NT2/D1 (cell line): ENCODE results near the gene CDH4.

Experiments
- DNase-seq: peaks from one replicate; pipeline ENCODE4 v3.0.0-alpha.2; 2011; ENCODE audit warnings: low read depth, low spot score
- H3K27me3 ChIP-seq: 2 replicates; pipeline ENCODE4 v1.6.0; 2011; ENCODE audit warnings: mild to moderate bottlenecking; ENCODE audit not compliant: insufficient read length, insufficient read depth
- H3K36me3 ChIP-seq: 2 replicates; pipeline ENCODE4 v1.6.1; 2011; ENCODE audit warnings: mild to moderate bottlenecking, low read length, mixed read lengths; ENCODE audit not compliant: insufficient read depth, insufficient read length
- H3K4me1 ChIP-seq: 2 replicates; pipeline ENCODE4 v1.5.1; 2011; ENCODE audit not compliant: insufficient read depth, insufficient read length
- H3K4me3 ChIP-seq: 2 replicates; pipeline ENCODE4 v1.5.1; 2011; ENCODE audit warnings: low read depth; ENCODE audit not compliant: insufficient read length
- H3K9ac ChIP-seq: 2 replicates; pipeline ENCODE4 v1.6.0; 2011; ENCODE audit warnings: low read depth; ENCODE audit not compliant: insufficient read length
- H3K9me3 ChIP-seq: 2 replicates; pipeline ENCODE4 v1.5.1; 2011; ENCODE audit warnings: mild to moderate bottlenecking, low read length; ENCODE audit not compliant: insufficient read depth
- SUZ12 ChIP-seq: IDR thresholded peaks from 2 replicates; pipeline ENCODE4 v1.6.1; 2011; ENCODE audit not compliant: insufficient read length, insufficient read depth; ENCODE audit errors: extremely low read depth
- YY1 ChIP-seq: IDR thresholded peaks from 2 replicates; pipeline ENCODE4 v1.6.1; 2011; ENCODE audit not compliant: insufficient read length, insufficient read depth
- ZNF274 ChIP-seq: IDR thresholded peaks from 2 replicates; pipeline ENCODE4 v1.6.1; 2011; ENCODE audit warnings: mild to moderate bottlenecking, low read depth, low read length

The CDH4 gene

GRCh38 chr20:61521687-61522420 is 269.8 kb downstream of the CDH4 start:
- H3K4me3 ChIP-seq = no peak overlapping the region
- DNase-seq = no peak
- TF ChIP-seq YY1 (no peak), ZNF274 (no peak), SUZ12 (no peak)
- H3K4me1 ChIP-seq = peaks cover 3% of the 10 kb centered on the region
- H3K9ac ChIP-seq = no peak overlapping the region
- no peaks in the 10 kb centered on the region for H3K9me3 ChIP-seq
- peaks cover 24% of the 10 kb centered on the region for H3K27me3 ChIP-seq
- H3K36me3 ChIP-seq = no peaks in the 10 kb centered on the region

- DNase-seq = no peak
- no peak overlapping the region for H3K9ac ChIP-seq
- H3K9me3 ChIP-seq = no peaks in the 10 kb centered on the region
- H3K4me3 ChIP-seq = no peak overlapping the region
- TF ChIP-seq YY1 = no peak
- TF ChIP-seq SUZ12 = no peak
- no peak for TF ChIP-seq ZNF274
- no peaks in the 10 kb centered on the region for H3K36me3 ChIP-seq
- peaks cover 24% of the 10 kb centered on the region for H3K27me3 ChIP-seq
- peaks cover 3% of the 10 kb centered on the region for H3K4me1 ChIP-seq
These were observed 270.5 kb downstream of the CDH4 start for GRCh38 chr20:61522498-61523090.

- peaks cover 23% of the 10 kb centered on the region for H3K27me3 ChIP-seq
- no peak for TF ChIP-seq SUZ12
- no peak for TF ChIP-seq YY1
- no peak for TF ChIP-seq ZNF274
- peaks cover 3% of the 10 kb centered on the region for H3K4me1 ChIP-seq
- H3K9ac ChIP-seq = no peak overlapping the region
- no peaks in the 10 kb centered on the region for H3K9me3 ChIP-seq
- DNase-seq = no peak
- H3K4me3 ChIP-seq = no peak overlapping the region
- no peaks in the 10 kb centered on the region for H3K36me3 ChIP-seq
These were observed 271.1 kb downstream of the CDH4 start for GRCh38 chr20:61523145-61523544.

GRCh38 chr20:61524951-61525666 is 273.0 kb downstream of the CDH4 start:
- H3K27me3 ChIP-seq = peaks cover 14% of the 10 kb centered on the region
- no peaks in the 10 kb centered on the region for H3K9me3 ChIP-seq
- peaks cover 4% of the 10 kb centered on the region for H3K4me1 ChIP-seq
- H3K4me3 ChIP-seq = no peak overlapping the region
- DNase-seq = no peak
- no peak overlapping the region for H3K9ac ChIP-seq
- H3K36me3 ChIP-seq = no peaks in the 10 kb centered on the region
- TF ChIP-seq ZNF274 (no peak), SUZ12 (no peak), YY1 (no peak)

GRCh38 chr20:61525781-61526431 is 273.8 kb downstream of the CDH4 start:
- H3K4me3 ChIP-seq = no peak overlapping the region
- TF ChIP-seq ZNF274 (no peak), YY1 (no peak), SUZ12 (no peak)
- H3K4me1 ChIP-seq = peaks cover 10% of the 10 kb centered on the region
- H3K36me3 ChIP-seq = no peaks in the 10 kb centered on the region
- H3K9me3 ChIP-seq = no peaks in the 10 kb centered on the region
- peaks cover 8% of the 10 kb centered on the region for H3K27me3 ChIP-seq
- no peak overlapping the region for H3K9ac ChIP-seq
- no peak for DNase-seq

- H3K36me3 ChIP-seq = no peaks in the 10 kb centered on the region
- no peak overlapping the region for H3K4me3 ChIP-seq
- no peak for DNase-seq
- H3K27me3 ChIP-seq = peaks cover 8% of the 10 kb centered on the region
- H3K9me3 ChIP-seq = no peaks in the 10 kb centered on the region
- H3K4me1 ChIP-seq = peaks cover 14% of the 10 kb centered on the region
- TF ChIP-seq ZNF274 (no peak), YY1 (no peak), SUZ12 (no peak)
- no peak overlapping the region for H3K9ac ChIP-seq
These were observed 274.8 kb downstream of the CDH4 start for GRCh38 chr20:61526907-61527306.
